Progenitor cell of endocrine pancreas (in vitro differentiated cells): ENCODE measurements around the gene TMEM120B. TPM values are rescaled to one million over a fixed set of nuclear protein-coding genes. Genes with fewer than 3 reads are reported as not detected.

ENCODE experiments used
- DNase-seq: peaks from one replicate; pipeline ENCODE4 v3.0.0; 2021; ENCODE audit warnings: low spot score; ENCODE audit not compliant: unreplicated experiment
- H3K27ac Mint-ChIP-seq: 2 replicates; pipeline ENCODE4 v1.8.0; 2021; ENCODE audit warnings: mild to moderate bottlenecking, moderate library complexity, mixed read lengths
- H3K27me3 Mint-ChIP-seq: 2 replicates; pipeline ENCODE4 v1.8.0; 2021; ENCODE audit warnings: mixed read lengths
- H3K36me3 Mint-ChIP-seq: 2 replicates; pipeline ENCODE4 v1.8.0; 2022; ENCODE audit warnings: mixed read lengths; ENCODE audit not compliant: insufficient read depth
- H3K4me1 Mint-ChIP-seq: 2 replicates; pipeline ENCODE4 v1.8.0; 2021; ENCODE audit warnings: low read depth, mixed read lengths
- H3K4me3 Mint-ChIP-seq: 2 replicates; pipeline ENCODE4 v1.8.0; 2021; ENCODE audit warnings: low read depth, mild to moderate bottlenecking, moderate library complexity, mixed read lengths
- H3K9me3 Mint-ChIP-seq: 2 replicates; pipeline ENCODE4 v1.8.0; 2021; ENCODE audit warnings: low read depth, mixed read lengths
- total RNA-seq: library from RNA; stranded (reverse); gene quantifications from 2 replicates; pipeline ENCODE4 v1.2.1, GENCODE V29; 2021
- TF ChIP-seq, protein P1 (sequence below): fragments of 200-600 bp; sonication (generic); IDR thresholded peaks from one replicate; pipeline ENCODE4 v1.5.0; 2021; ENCODE audit warnings: antibody characterized with exemption, mild to moderate bottlenecking; ENCODE audit not compliant: unreplicated experiment

Gene TMEM120B
- total RNA-seq, 1 donor from 2014 or later: 16.1 TPM

DNA sequence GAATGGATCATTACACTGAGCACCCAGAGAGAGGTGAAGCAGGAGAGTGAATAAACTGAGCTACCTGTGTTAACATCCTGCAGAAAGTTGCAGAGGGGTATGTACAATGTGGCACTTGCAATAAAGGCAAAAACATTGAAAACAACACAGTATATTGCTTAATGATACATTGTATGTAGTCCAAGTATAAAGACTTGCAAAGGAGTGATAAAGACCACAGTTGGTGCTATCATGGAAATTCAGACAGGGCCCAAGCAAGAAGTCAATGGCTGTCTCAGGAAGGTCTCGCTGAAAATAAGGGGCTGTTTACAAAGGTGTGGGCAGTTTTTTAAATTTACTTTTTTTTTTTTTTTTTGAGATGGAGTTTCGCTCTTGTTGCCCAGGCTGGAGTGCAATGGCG lies 10.0 kb downstream of the TMEM120B start:
- TF ChIP-seq, protein P1, sequence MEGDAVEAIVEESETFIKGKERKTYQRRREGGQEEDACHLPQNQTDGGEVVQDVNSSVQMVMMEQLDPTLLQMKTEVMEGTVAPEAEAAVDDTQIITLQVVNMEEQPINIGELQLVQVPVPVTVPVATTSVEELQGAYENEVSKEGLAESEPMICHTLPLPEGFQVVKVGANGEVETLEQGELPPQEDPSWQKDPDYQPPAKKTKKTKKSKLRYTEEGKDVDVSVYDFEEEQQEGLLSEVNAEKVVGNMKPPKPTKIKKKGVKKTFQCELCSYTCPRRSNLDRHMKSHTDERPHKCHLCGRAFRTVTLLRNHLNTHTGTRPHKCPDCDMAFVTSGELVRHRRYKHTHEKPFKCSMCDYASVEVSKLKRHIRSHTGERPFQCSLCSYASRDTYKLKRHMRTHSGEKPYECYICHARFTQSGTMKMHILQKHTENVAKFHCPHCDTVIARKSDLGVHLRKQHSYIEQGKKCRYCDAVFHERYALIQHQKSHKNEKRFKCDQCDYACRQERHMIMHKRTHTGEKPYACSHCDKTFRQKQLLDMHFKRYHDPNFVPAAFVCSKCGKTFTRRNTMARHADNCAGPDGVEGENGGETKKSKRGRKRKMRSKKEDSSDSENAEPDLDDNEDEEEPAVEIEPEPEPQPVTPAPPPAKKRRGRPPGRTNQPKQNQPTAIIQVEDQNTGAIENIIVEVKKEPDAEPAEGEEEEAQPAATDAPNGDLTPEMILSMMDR: no peak
- H3K36me3 Mint-ChIP-seq: peaks cover 5% of the 10 kb centered on the region
- H3K27ac Mint-ChIP-seq: no peak overlapping the region
- no peaks in the 10 kb centered on the region for H3K4me1 Mint-ChIP-seq
- no peaks in the 10 kb centered on the region for H3K9me3 Mint-ChIP-seq
- no peak overlapping the region for H3K4me3 Mint-ChIP-seq
- DNase-seq: no peak
- H3K27me3 Mint-ChIP-seq: no peaks in the 10 kb centered on the region

DNA sequence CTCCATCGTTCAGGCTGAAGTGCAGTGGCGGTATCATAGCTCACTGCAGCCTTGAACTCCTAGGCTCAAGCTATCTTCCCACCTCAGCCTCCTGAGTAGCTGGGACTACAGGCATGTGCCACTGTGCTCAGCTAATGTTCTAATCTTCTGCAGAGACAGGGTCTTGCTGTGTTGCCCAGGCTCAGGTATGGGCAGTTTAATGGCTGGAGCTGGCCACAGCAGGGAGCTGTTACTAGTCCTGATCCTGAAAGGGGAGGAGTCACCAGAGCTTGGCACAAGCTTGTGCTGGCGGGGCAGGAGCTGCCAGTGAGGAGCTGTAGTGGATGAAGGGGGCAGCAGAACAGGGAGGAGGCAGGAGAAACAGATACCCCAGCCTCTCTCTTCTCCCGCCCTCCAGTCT lies 10.6 kb downstream of the TMEM120B start:
- no peaks in the 10 kb centered on the region for H3K9me3 Mint-ChIP-seq
- no peaks in the 10 kb centered on the region for H3K27me3 Mint-ChIP-seq
- no peak overlapping the region for H3K4me3 Mint-ChIP-seq
- TF ChIP-seq, protein P1: no peak
- no peak overlapping the region for H3K27ac Mint-ChIP-seq
- no peaks in the 10 kb centered on the region for H3K4me1 Mint-ChIP-seq
- H3K36me3 Mint-ChIP-seq: peaks cover 5% of the 10 kb centered on the region
- no peak for DNase-seq

DNA sequence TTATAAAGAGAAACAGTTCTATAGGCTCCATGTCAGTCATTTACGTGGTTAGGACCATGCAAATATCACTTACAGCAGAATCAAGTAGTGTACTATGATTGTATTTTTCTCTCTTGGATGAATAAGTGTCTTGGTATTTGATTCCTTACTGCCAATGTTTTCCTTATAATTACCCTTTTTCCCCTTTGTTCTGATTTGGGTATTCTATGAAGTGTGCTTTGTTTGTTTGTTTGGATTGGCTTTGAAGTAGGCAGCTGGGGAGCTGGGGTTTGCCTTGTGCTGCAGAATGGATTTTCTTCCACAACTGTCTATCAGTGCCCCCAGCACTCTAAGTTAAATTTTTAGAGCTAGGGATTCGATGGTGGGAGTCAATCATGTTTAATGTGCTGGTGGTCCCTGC lies 12.4 kb downstream of the TMEM120B start:
- no peak for DNase-seq
- Mint-ChIP-seq H3K4me3 (no peak overlapping the region), H3K27ac (no peak overlapping the region), H3K4me1 (no peaks in the 10 kb centered on the region), H3K36me3 (peaks cover 5% of the 10 kb centered on the region), H3K9me3 (no peaks in the 10 kb centered on the region), H3K27me3 (no peaks in the 10 kb centered on the region)
- TF ChIP-seq, protein P1: no peak

DNA sequence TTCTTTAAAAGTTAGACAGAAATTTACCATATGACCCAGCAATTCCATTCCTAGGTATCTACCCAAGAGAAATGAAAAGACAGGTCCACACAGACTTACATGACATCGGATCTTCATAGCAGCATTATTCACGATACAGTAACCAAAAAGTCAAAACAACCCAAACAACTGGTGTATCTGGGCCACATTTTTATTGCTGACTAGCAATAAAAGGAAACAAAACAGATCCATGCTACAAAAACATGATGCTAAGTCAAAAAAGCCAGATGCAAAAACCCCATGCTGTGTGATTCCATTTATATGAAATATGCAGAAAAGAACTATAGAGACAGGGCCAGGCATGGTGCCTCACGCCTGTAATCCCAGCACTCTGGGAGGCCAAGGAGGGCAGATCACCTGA lies 12.9 kb downstream of the TMEM120B start:
- Mint-ChIP-seq H3K9me3 (no peaks in the 10 kb centered on the region), H3K4me1 (no peaks in the 10 kb centered on the region), H3K27me3 (no peaks in the 10 kb centered on the region), H3K36me3 (peaks cover 5% of the 10 kb centered on the region), H3K4me3 (no peak overlapping the region), H3K27ac (no peak overlapping the region)
- no peak for DNase-seq
- TF ChIP-seq, protein P1: no peak

DNA sequence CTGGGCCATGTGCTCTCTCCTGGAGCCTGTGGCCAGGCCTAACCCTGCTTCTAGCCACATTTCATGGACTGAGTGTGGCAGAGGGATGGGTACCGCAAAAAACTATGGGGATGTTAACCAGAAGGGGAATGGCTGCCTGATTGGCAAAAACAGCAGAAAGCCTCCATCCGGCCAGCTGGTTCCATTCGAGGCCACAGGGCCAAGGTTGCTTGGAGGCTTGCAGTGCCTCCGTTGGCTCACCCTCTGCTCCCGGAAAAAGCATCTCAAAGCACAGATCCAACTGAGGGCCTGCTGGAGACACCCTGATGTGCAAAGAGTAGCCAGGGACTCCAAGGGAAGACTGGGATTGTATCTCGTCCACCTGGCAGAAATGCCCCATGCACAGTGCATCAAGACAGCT lies 16.5 kb downstream of the TMEM120B start:
- TF ChIP-seq, protein P1: no peak
- H3K27ac Mint-ChIP-seq: no peak overlapping the region
- H3K27me3 Mint-ChIP-seq: no peaks in the 10 kb centered on the region
- no peaks in the 10 kb centered on the region for H3K9me3 Mint-ChIP-seq
- H3K4me3 Mint-ChIP-seq: no peak overlapping the region
- DNase-seq: no peak
- H3K36me3 Mint-ChIP-seq: peaks cover 5% of the 10 kb centered on the region
- H3K4me1 Mint-ChIP-seq: no peaks in the 10 kb centered on the region
